ENCODE data around the gene MFAP4. TPM values are rescaled to one million over a fixed set of nuclear protein-coding genes. Genes with fewer than 3 reads are reported as not detected.

MFAP4 gene
- total RNA-seq, 1 experiment from 2014 or later = 0.52 TPM

- ChIA-PET CTCF (interaction anchor here (0.9 to 1.0 kb wide), 2 partner anchors 37 to 47 kb away, joined by 3 to 5 read pairs; partner anchors contain the start of gene B9D1), POLR2A (interaction anchor here (1.7 kb wide), 1 partner anchor 32 kb away, joined by 6 read pairs; the partner anchor contains the start of gene MAPK7), RAD21 (ENCODE audit: low non-redundant PET in 1 of 2, low total read pairs in 2 of 2, uncharacterized antibody in 2 of 2, unreplicated experiment in 2 of 2) (interaction anchor here in 1 of 2 experiments (1.0 kb wide), 1 partner anchor 32 kb away, joined by 3 read pairs; the partner anchor contains the start of gene MAPK7)
- Histone ChIP-seq H3K36me3 (ENCODE audit: control insufficient read depth in 1 of 2, insufficient read depth in 2 of 2, low read length in 2 of 2) (no peaks in the 10 kb centered on the region), H3K27me3 (ENCODE audit: insufficient read depth, low read length) (no peaks in the 10 kb centered on the region), H4K20me1 (ENCODE audit: insufficient read depth) (no peaks in the 10 kb centered on the region), H3K9ac (ENCODE audit: low read length) (no peak overlapping the region), H3K79me2 (ENCODE audit: insufficient read depth, low read length) (no peaks in the 10 kb centered on the region), H2AFZ (ENCODE audit: low read depth, low read length, poor library complexity, severe bottlenecking) (no peak overlapping the region), H3K4me2 (ENCODE audit: low read length) (peak overlapping the region; percentile 64), H3K4me1 (ENCODE audit: control insufficient read depth in 1 of 2, insufficient read depth in 2 of 2, low read length in 2 of 2) (peaks cover 9 to 16% of the 10 kb centered on the region in 2 experiments; a peak in 3 of 4 replicates), H3K4me3 (replicated peaks in 1 of 2; ENCODE audit: low read depth in 1 of 2, low read length in 2 of 2) (no peak overlapping the region), H3K9me3 (ENCODE audit: control insufficient read depth in 1 of 2, insufficient read depth in 1 of 2, low read depth in 1 of 2, low read length in 2 of 2) (no peaks in the 10 kb centered on the region), H3K9me2 (ENCODE audit: insufficient read depth) (no peaks in the 10 kb centered on the region), H3K27ac (ENCODE audit: low read depth, low read length) (0 out of 2 replicates have a peak overlapping the region, but pooled peaks have one; percentile 9)
- DNase-seq (ENCODE audit: low read depth, low spot score) = no peak
- no TSS peak for BruUV-seq (replicated peaks)
- intact Hi-C loops (cut with micrococcal nuclease) = no loop called here
- peak; percentile 28; the same call in 1 of the 2 replicates for ATAC-seq
- TF ChIP-seq JUND (IDR thresholded peaks at IDR 0.05) (no peak), RAD21 (IDR thresholded peaks at IDR 0.05; ENCODE audit: low read depth) (no peak), EGR1 (IDR thresholded peaks at IDR 0.05; ENCODE audit: low read depth) (no peak), SIN3A (IDR thresholded peaks at IDR 0.05; ENCODE audit: low read depth) (no peak), FOSL1 (IDR thresholded peaks at IDR 0.05; ENCODE audit: low read depth) (no peak), EZH2 (IDR thresholded peaks at IDR 0.05) (no peak), CTCF (IDR thresholded peaks at IDR 0.05 in 2 of 3, conservative IDR thresholded peaks at IDR 0.05 in 1 of 3; ENCODE audit: borderline replicate concordance in 1 of 3, insufficient read depth in 1 of 3, low read depth in 2 of 3, low read length in 2 of 3) (no peak), TCF7L2 (IDR thresholded peaks at IDR 0.05; ENCODE audit: borderline replicate concordance, extremely low read depth, insufficient read depth, insufficient read length) (no peak), MAX (IDR thresholded peaks at IDR 0.05) (no peak), ZBTB33 (IDR thresholded peaks at IDR 0.05; ENCODE audit: extremely low read depth, insufficient replicate concordance, low read length) (no peak), ELF1 (IDR thresholded peaks at IDR 0.05; ENCODE audit: borderline replicate concordance, low read depth) (no peak), ATF3 (IDR thresholded peaks at IDR 0.05) (no peak), YY1 (IDR thresholded peaks at IDR 0.05; ENCODE audit: extremely low read depth, insufficient replicate concordance, low read depth, low read length) (no peak)
These were observed 23.1 kb upstream of the MFAP4 start for GRCh38 chr17:19410091-19410490.
